Hepatocyte (in vitro differentiated cells): Measurements from ENCODE around the gene FOXN3.

Experiments
- EZH2 ChIP-seq: fragments of 200-600 bp; sonication (generic); IDR thresholded peaks from 2 replicates; pipeline ENCODE4 v1.6.1; 2016; ENCODE audit warnings: antibody characterized with exemption, mild to moderate bottlenecking, borderline replicate concordance
- TF ChIP-seq, protein P1 (sequence below): fragments of 200-600 bp; sonication (generic); IDR thresholded peaks from 2 replicates; pipeline ENCODE4 v1.5.1; 2016; ENCODE audit warnings: antibody characterized with exemption, mild to moderate bottlenecking; ENCODE audit not compliant: poor library complexity

DNA sequence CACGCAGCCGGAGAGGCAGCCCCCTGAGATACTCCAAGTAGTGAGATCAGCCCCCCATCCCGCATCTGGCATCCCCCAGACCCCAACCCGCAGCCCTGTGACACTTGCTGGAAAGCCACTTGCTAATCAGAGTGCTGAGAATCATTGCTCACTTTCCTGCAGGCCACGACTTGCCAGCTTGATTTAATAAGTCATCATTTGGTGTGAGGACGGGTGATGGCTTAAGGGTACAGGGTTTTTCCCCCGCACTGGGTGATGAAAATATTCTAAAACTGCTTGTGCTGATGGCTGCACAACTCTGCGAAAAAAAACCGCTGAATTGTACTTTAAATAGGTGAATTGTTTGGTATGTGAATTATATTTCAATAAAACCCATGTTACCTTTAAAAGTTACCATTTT lies 171.2 kb downstream of the FOXN3 start:
- no peak for TF ChIP-seq EZH2
- TF ChIP-seq, protein P1, sequence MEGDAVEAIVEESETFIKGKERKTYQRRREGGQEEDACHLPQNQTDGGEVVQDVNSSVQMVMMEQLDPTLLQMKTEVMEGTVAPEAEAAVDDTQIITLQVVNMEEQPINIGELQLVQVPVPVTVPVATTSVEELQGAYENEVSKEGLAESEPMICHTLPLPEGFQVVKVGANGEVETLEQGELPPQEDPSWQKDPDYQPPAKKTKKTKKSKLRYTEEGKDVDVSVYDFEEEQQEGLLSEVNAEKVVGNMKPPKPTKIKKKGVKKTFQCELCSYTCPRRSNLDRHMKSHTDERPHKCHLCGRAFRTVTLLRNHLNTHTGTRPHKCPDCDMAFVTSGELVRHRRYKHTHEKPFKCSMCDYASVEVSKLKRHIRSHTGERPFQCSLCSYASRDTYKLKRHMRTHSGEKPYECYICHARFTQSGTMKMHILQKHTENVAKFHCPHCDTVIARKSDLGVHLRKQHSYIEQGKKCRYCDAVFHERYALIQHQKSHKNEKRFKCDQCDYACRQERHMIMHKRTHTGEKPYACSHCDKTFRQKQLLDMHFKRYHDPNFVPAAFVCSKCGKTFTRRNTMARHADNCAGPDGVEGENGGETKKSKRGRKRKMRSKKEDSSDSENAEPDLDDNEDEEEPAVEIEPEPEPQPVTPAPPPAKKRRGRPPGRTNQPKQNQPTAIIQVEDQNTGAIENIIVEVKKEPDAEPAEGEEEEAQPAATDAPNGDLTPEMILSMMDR = no peak
